ENCODE measurements around the gene SLC22A23. TPM values are rescaled to one million over a fixed set of nuclear protein-coding genes. Genes with fewer than 3 reads are reported as not detected.

SLC22A23 gene
- polyA plus RNA-seq, 4 donors: 9.8 to 14.0 (median 11.9) TPM

GRCh38 chr6:3480009-3480408, 23.2 kb upstream of the SLC22A23 start:
- no peak for DNase-seq (ENCODE audit: low read depth in 4 of 4, low spot score in 2 of 4)

GRCh38 chr6:3473773-3474172, 16.9 kb upstream of the SLC22A23 start:
- no peak for DNase-seq (ENCODE audit: low read depth in 4 of 4, low spot score in 2 of 4)

- DNase-seq (ENCODE audit: low read depth in 4 of 4, low spot score in 2 of 4): no peak
These were observed 14.9 kb upstream of the SLC22A23 start for GRCh38 chr6:3471711-3472110.

GRCh38 chr6:3471286-3471685, 14.4 kb upstream of the SLC22A23 start:
- DNase-seq (ENCODE audit: low read depth in 4 of 4, low spot score in 2 of 4): no peak

- no peak for DNase-seq (ENCODE audit: low read depth in 4 of 4, low spot score in 2 of 4)
These were observed 11.7 kb upstream of the SLC22A23 start for GRCh38 chr6:3468585-3468984.

- no peak for DNase-seq (ENCODE audit: low read depth in 4 of 4, low spot score in 2 of 4)
These were observed 11.1 kb upstream of the SLC22A23 start for GRCh38 chr6:3467996-3468395.

- DNase-seq (ENCODE audit: low read depth in 4 of 4, low spot score in 2 of 4): no peak
These were observed 9.8 kb upstream of the SLC22A23 start for GRCh38 chr6:3466488-3467219.

- DNase-seq (ENCODE audit: low read depth in 4 of 4, low spot score in 2 of 4): no peak
These were observed 3.4 kb upstream of the SLC22A23 start for GRCh38 chr6:3460253-3460652.

- no peak for DNase-seq (ENCODE audit: low read depth in 4 of 4, low spot score in 2 of 4)
These were observed 2.0 kb upstream of the SLC22A23 start for GRCh38 chr6:3458706-3459421.

GRCh38 chr6:3457710-3458602, 1.1 kb upstream of the SLC22A23 start:
- DNase-seq (ENCODE audit: low read depth in 4 of 4, low spot score in 2 of 4): no peak

GRCh38 chr6:3456395-3456897, 404 bp downstream of the SLC22A23 start:
- no peak for DNase-seq (ENCODE audit: low read depth in 4 of 4, low spot score in 2 of 4)

GRCh38 chr6:3455569-3456394, 1.1 kb downstream of the SLC22A23 start:
- no peak for DNase-seq (ENCODE audit: low read depth in 4 of 4, low spot score in 2 of 4)

GRCh38 chr6:3455147-3455568, 1.7 kb downstream of the SLC22A23 start:
- DNase-seq (ENCODE audit: low read depth in 4 of 4, low spot score in 2 of 4): no peak

GRCh38 chr6:3454273-3455010, 2.4 kb downstream of the SLC22A23 start:
- DNase-seq (ENCODE audit: low read depth in 4 of 4, low spot score in 2 of 4): no peak

GRCh38 chr6:3453413-3454272, 3.2 kb downstream of the SLC22A23 start:
- DNase-seq (ENCODE audit: low read depth in 4 of 4, low spot score in 2 of 4): no peak

GRCh38 chr6:3451498-3451897, 5.4 kb downstream of the SLC22A23 start:
- DNase-seq (ENCODE audit: low read depth in 4 of 4, low spot score in 2 of 4): no peak

GRCh38 chr6:3450888-3451287, 6.0 kb downstream of the SLC22A23 start:
- DNase-seq (ENCODE audit: low read depth in 4 of 4, low spot score in 2 of 4): no peak

- DNase-seq (ENCODE audit: low read depth in 4 of 4, low spot score in 2 of 4): no peak
These were observed 7.0 kb downstream of the SLC22A23 start for GRCh38 chr6:3449750-3450305.
